Measurements from ENCODE around the gene ATP5PF.

Gene ATP5PF

GRCh38 chr21:25744854-25745253, 10.2 kb upstream of the ATP5PF start:
- Histone ChIP-seq H3K4me2 (ENCODE audit: low read depth, low read length) (no peak overlapping the region), H3K9me2 (replicated peaks; ENCODE audit: insufficient read depth, low read length) (no peaks in the 10 kb centered on the region), H3K9me3 (replicated peaks; ENCODE audit: insufficient read depth, low read length) (no peaks in the 10 kb centered on the region), H3F3A (ENCODE audit: insufficient read depth, low read length) (no peaks in the 10 kb centered on the region), H3K4me3 (ENCODE audit: low read length) (no peak overlapping the region), H3K79me2 (ENCODE audit: low read length) (peaks cover 15% of the 10 kb centered on the region), H3K27ac (ENCODE audit: low read length) (no peak overlapping the region), H2AFZ (ENCODE audit: low read length) (no peak overlapping the region), H4K20me1 (ENCODE audit: insufficient read depth, low read length) (no peaks in the 10 kb centered on the region), H3K36me3 (replicated peaks; ENCODE audit: insufficient read depth, low read length) (peaks cover under 1% of the 10 kb centered on the region; the same call in 1 of the 2 replicates), H3K27me3 (replicated peaks; ENCODE audit: insufficient read depth, low read length) (no peaks in the 10 kb centered on the region), H3K4me1 (ENCODE audit: low read length) (no peaks in the 10 kb centered on the region), H3K9ac (ENCODE audit: low read length) (no peak overlapping the region)
- DNase-seq, result no peak
- TF ChIP-seq EZH2 (optimal IDR thresholded peaks at IDR 0.05; ENCODE audit: low read depth, low read length), result no peak
- TF ChIP-seq CTCF (IDR thresholded peaks at IDR 0.05; ENCODE audit: low read length), result no peak
- no peak for TF ChIP-seq EZH2phosphoT487 (IDR thresholded peaks at IDR 0.05; ENCODE audit: low read length)

GRCh38 chr21:25742900-25743299, 8.2 kb upstream of the ATP5PF start:
- no peak overlapping the region for H3K9ac ChIP-seq (ENCODE audit: low read length)
- H3K27me3 ChIP-seq (replicated peaks; ENCODE audit: insufficient read depth, low read length), result no peaks in the 10 kb centered on the region
- H3K4me1 ChIP-seq (ENCODE audit: low read length), result peaks cover 9% of the 10 kb centered on the region
- H4K20me1 ChIP-seq (ENCODE audit: insufficient read depth, low read length), result no peaks in the 10 kb centered on the region
- H3K4me3 ChIP-seq (ENCODE audit: low read length), result no peak overlapping the region
- TF ChIP-seq EZH2 (optimal IDR thresholded peaks at IDR 0.05; ENCODE audit: low read depth, low read length) (no peak), EZH2phosphoT487 (IDR thresholded peaks at IDR 0.05; ENCODE audit: low read length) (no peak), CTCF (IDR thresholded peaks at IDR 0.05; ENCODE audit: low read length) (no peak)
- no peaks in the 10 kb centered on the region for H3F3A ChIP-seq (ENCODE audit: insufficient read depth, low read length)
- H2AFZ ChIP-seq (ENCODE audit: low read length), result no peak overlapping the region
- no peaks in the 10 kb centered on the region for H3K9me3 ChIP-seq (replicated peaks; ENCODE audit: insufficient read depth, low read length)
- no peak overlapping the region for H3K27ac ChIP-seq (ENCODE audit: low read length)
- H3K4me2 ChIP-seq (ENCODE audit: low read depth, low read length), result no peak overlapping the region
- H3K36me3 ChIP-seq (replicated peaks; ENCODE audit: insufficient read depth, low read length), result no peaks in the 10 kb centered on the region
- DNase-seq, result no peak
- peaks cover 35% of the 10 kb centered on the region for H3K79me2 ChIP-seq (ENCODE audit: low read length)
- no peaks in the 10 kb centered on the region for H3K9me2 ChIP-seq (replicated peaks; ENCODE audit: insufficient read depth, low read length)

GRCh38 chr21:25737421-25737820, 2.7 kb upstream of the ATP5PF start:
- Histone ChIP-seq H3K79me2 (ENCODE audit: low read length) (peaks cover 74% of the 10 kb centered on the region), H3K4me1 (ENCODE audit: low read length) (peaks cover 24% of the 10 kb centered on the region), H3K4me2 (ENCODE audit: low read depth, low read length) (no peak overlapping the region), H3K36me3 (replicated peaks; ENCODE audit: insufficient read depth, low read length) (no peaks in the 10 kb centered on the region), H3K4me3 (ENCODE audit: low read length) (no peak overlapping the region), H4K20me1 (ENCODE audit: insufficient read depth, low read length) (no peaks in the 10 kb centered on the region), H3K9ac (ENCODE audit: low read length) (no peak overlapping the region), H3K27me3 (replicated peaks; ENCODE audit: insufficient read depth, low read length) (no peaks in the 10 kb centered on the region), H3K9me3 (replicated peaks; ENCODE audit: insufficient read depth, low read length) (no peaks in the 10 kb centered on the region), H2AFZ (ENCODE audit: low read length) (no peak overlapping the region), H3F3A (ENCODE audit: insufficient read depth, low read length) (peaks cover 12% of the 10 kb centered on the region; the same call in 1 of the 2 replicates), H3K9me2 (replicated peaks; ENCODE audit: insufficient read depth, low read length) (no peaks in the 10 kb centered on the region), H3K27ac (ENCODE audit: low read length) (no peak overlapping the region)
- TF ChIP-seq EZH2 (optimal IDR thresholded peaks at IDR 0.05; ENCODE audit: low read depth, low read length) (no peak), CTCF (IDR thresholded peaks at IDR 0.05; ENCODE audit: low read length) (no peak)
- no peak for DNase-seq
